ENCODE measurements around the gene ANKRD40.

- no peak for TF ChIP-seq CTCF (IDR thresholded peaks at IDR 0.05 in 2 of 3, conservative IDR thresholded peaks at IDR 0.05 in 1 of 3; ENCODE audit: borderline replicate concordance in 1 of 3, insufficient read depth in 1 of 3, low read depth in 2 of 3, low read length in 2 of 3)
- TF ChIP-seq REST (IDR thresholded peaks at IDR 0.05; ENCODE audit: low read depth), result no peak
- TF ChIP-seq EZH2 (IDR thresholded peaks at IDR 0.05), result no peak
- TF ChIP-seq POLR2A (IDR thresholded peaks at IDR 0.05; ENCODE audit: borderline replicate concordance, extremely low read depth, insufficient read depth, insufficient read length), result peak; percentile 81
- no peak for TF ChIP-seq SIN3A (IDR thresholded peaks at IDR 0.05; ENCODE audit: low read depth)
- TF ChIP-seq ZNF274 (IDR thresholded peaks at IDR 0.05; ENCODE audit: low read depth, low read length), result no peak
- no peak for TF ChIP-seq RAD21 (IDR thresholded peaks at IDR 0.05; ENCODE audit: low read depth)
- TF ChIP-seq SP1 (IDR thresholded peaks at IDR 0.05; ENCODE audit: low read depth), result peak; percentile 59
- TF ChIP-seq EZH2phosphoT487 (IDR thresholded peaks at IDR 0.05; ENCODE audit: borderline replicate concordance), result no peak
- peak; percentile 62 for TF ChIP-seq POLR2AphosphoS5 (IDR thresholded peaks at IDR 0.05; ENCODE audit: low read depth, low read length)
- TF ChIP-seq EGR1 (IDR thresholded peaks at IDR 0.05; ENCODE audit: low read depth), result no peak
Measured at GRCh38 chr17:50684612-50685333, 22.9 kb downstream of the ANKRD40 start.
